GM21367 (cell line): ENCODE measurements around the gene LRRC14B.
A peak's percentile ranks its signal among the peaks of the same experiment; 100 is the strongest.

Experiments
- ATAC-seq: cut with Tn5 transposase; IDR thresholded peaks from one replicate; pipeline ENCODE4 v1.9.1; 2021; ENCODE audit not compliant: unreplicated experiment

The LRRC14B gene

GRCh38 chr5:173392-174290, 17.7 kb upstream of the LRRC14B start:
- no peak for ATAC-seq

GRCh38 chr5:174291-174600, 17.0 kb upstream of the LRRC14B start:
- ATAC-seq, result no peak

GRCh38 chr5:174876-175465, 16.3 kb upstream of the LRRC14B start:
- ATAC-seq, result no peak

- no peak for ATAC-seq
Measured at GRCh38 chr5:176296-176823, 14.9 kb upstream of the LRRC14B start.

- no peak for ATAC-seq
Measured at GRCh38 chr5:178110-178509, 13.2 kb upstream of the LRRC14B start.

GRCh38 chr5:179401-179800, 11.9 kb upstream of the LRRC14B start:
- ATAC-seq, result no peak

GRCh38 chr5:180286-180918, 10.9 kb upstream of the LRRC14B start:
- ATAC-seq, result no peak

- ATAC-seq, result no peak
Measured at GRCh38 chr5:181160-181559, 10.1 kb upstream of the LRRC14B start.

GRCh38 chr5:181566-181965, 9.7 kb upstream of the LRRC14B start:
- ATAC-seq, result no peak

GRCh38 chr5:182126-182525, 9.2 kb upstream of the LRRC14B start:
- ATAC-seq, result no peak

- ATAC-seq, result no peak
Measured at GRCh38 chr5:184471-184870, 6.8 kb upstream of the LRRC14B start.

- no peak for ATAC-seq
Measured at GRCh38 chr5:185095-186070, 5.9 kb upstream of the LRRC14B start.

- no peak for ATAC-seq
Measured at GRCh38 chr5:186091-187041, 4.9 kb upstream of the LRRC14B start.

- no peak for ATAC-seq
Measured at GRCh38 chr5:187042-187431, 4.3 kb upstream of the LRRC14B start.

GRCh38 chr5:187617-188451, 3.5 kb upstream of the LRRC14B start:
- ATAC-seq, result no peak

- peak; percentile 83 for ATAC-seq
Measured at GRCh38 chr5:188488-189481, 2.5 kb upstream of the LRRC14B start.

GRCh38 chr5:189486-189885, 1.8 kb upstream of the LRRC14B start:
- ATAC-seq, result no peak

- no peak for ATAC-seq
Measured at GRCh38 chr5:189976-190365, 1.3 kb upstream of the LRRC14B start.
